GM12891 (cell line): Measurements from ENCODE around the gene PRKCA.

Experiments used
- POLR2A ChIP-seq: IDR thresholded peaks from 2 replicates; pipeline ENCODE4 v1.6.1; 2011; ENCODE audit warnings: low read depth, low read length, control low read depth
- POLR2AphosphoS5 ChIP-seq: IDR thresholded peaks from 2 replicates; pipeline ENCODE4 v1.6.1; 2011; ENCODE audit warnings: low read depth, low read length, control low read depth
- POU2F2 ChIP-seq: IDR thresholded peaks from 2 replicates; pipeline ENCODE4 v1.6.1; 2011; ENCODE audit warnings: low read depth, mild to moderate bottlenecking, control low read depth, low read length, moderate library complexity
- TAF1 ChIP-seq: IDR thresholded peaks from 2 replicates; pipeline ENCODE4 v1.6.1; 2011; ENCODE audit warnings: low read depth, low read length, control low read depth

GRCh38 chr17:66379544-66379943 is 77.1 kb downstream of the PRKCA start:
- TF ChIP-seq POLR2AphosphoS5, result no peak
- no peak for TF ChIP-seq TAF1
- no peak for TF ChIP-seq POLR2A
- TF ChIP-seq POU2F2, result no peak
